HG03135 (cell line): ENCODE measurements around the gene P2RY10.
"Not testable (repeated sequence)": the region's sequence is repeated elsewhere in the genome, so short reads cannot be mapped to it uniquely, and the experiment has no call there.

Experiments used
- ATAC-seq: cut with Tn5 transposase; IDR thresholded peaks from one replicate; pipeline ENCODE4 v1.9.1; 2021; ENCODE audit warnings: mild to moderate bottlenecking, moderate library complexity; ENCODE audit not compliant: unreplicated experiment

Gene P2RY10, protein sequence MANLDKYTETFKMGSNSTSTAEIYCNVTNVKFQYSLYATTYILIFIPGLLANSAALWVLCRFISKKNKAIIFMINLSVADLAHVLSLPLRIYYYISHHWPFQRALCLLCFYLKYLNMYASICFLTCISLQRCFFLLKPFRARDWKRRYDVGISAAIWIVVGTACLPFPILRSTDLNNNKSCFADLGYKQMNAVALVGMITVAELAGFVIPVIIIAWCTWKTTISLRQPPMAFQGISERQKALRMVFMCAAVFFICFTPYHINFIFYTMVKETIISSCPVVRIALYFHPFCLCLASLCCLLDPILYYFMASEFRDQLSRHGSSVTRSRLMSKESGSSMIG

GRCh38 chrX:78945186-78945912 is at the start of gene P2RY10:
Gene P2RY10, plus strand, starts transcription at chrX:78945391. Its CDS starts 15,130 bp downstream, at chrX:78960521.
- peak; percentile 75 for ATAC-seq

GRCh38 chrX:78922754-78923153 is 22.4 kb upstream of the P2RY10 start:
- no peak for ATAC-seq

DNA sequence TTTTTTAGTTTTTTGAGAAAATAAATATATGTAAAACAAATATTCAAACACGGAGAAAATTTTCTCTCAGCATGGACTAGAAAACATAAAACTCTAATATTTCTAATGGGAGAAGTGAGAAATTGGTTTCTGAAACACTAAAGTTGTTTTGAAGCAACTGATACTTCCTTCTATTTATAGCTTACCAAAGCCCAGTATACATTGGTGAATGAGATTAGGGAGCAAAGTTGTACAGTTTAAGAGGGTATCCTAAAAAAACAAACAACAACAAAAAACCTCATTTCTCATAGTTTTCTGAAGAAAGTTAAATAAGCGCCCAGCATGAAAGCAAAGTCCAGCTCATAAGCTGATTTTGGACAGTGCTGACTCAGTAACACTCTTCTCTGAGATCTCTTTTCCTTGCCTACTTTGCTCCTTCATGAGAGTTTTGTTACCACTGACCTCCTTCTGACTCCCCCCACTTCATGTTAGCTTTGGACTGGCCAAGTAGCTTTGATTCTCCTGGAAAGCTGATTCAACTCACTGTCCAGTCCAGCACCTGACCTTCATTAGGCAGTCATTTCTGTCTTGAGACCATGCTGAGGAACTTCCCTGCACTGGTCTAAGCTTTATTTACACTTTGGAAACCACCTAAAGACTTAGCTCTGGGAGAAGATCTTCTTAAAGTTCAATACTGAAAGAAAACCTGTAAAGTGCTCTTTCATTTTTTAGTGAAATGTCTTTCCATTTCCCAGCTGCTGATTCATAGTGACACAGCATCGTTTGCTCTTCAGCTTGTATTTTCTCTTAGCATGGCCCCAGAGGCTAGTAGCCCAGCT is 21.8 kb upstream of the P2RY10 start:
- ATAC-seq, result peak; percentile 84

- no peak for ATAC-seq
Observed at GRCh38 chrX:78931814-78932213, 13.4 kb upstream of the P2RY10 start.

GRCh38 chrX:78934866-78935265 is 10.3 kb upstream of the P2RY10 start:
- ATAC-seq, result no peak

GRCh38 chrX:78944351-78944750 is 840 bp upstream of the P2RY10 start:
- ATAC-seq, result no peak

DNA sequence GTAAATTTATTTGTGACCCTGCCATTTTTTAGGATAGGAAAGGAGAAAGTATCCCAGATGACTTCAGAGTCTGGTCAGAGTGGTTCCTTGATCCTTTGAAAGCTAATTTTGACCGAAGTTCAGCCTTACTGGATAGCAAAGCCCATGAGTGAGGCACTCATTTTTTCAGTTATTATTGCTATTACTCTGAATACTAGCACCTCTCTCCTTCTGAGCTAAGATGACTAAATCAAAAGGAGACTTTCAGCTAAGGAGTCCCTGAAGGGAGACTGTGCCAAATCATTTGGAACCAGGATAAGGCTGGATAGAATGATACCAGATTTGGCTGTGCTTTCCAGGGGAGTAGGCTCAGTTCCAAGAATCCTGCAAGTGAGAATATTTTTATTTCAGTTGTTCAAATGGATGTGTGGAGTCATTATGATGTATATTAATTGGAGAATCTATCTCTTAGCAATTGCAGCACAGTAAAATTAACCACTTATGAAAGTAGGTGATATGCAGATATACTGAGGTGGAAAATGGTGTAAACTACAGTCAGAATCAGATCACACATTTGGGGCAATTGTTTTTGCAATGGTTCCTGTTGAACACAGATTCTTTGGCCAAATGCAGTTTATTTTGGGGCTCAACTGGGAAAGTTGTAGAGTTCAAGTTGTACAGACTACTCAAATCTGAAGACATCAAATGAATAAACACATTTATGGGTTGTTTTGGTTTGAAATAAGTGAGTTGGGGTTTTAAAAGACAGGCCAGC is 1.2 kb downstream of the P2RY10 start:
- no peak for ATAC-seq

- no peak for ATAC-seq
Observed at GRCh38 chrX:78950009-78950835, 5.0 kb downstream of the P2RY10 start.

GRCh38 chrX:78957049-78957767 is 12.0 kb downstream of the P2RY10 start:
- ATAC-seq, result peak; percentile 4

DNA sequence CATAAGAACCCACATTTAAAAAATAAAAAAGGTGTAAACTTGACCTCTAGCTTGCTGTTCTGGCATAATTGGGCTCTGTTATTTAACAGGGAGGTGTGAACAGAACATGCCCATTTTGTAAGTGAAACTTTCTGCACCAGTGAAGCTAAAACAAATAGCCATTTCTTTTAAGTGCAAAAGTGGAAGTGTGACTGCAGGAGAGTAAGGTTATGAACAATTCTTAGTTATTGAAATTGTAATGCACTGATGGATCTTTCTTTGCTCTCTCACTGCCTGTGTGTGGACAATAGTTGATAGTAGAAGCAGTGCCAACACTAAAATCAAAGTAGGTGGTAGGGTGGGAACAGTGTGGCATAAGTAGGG is 12.6 kb downstream of the P2RY10 start:
- peak; percentile 85 for ATAC-seq

- ATAC-seq, result no peak
Observed at GRCh38 chrX:78958419-78959116, 13.4 kb downstream of the P2RY10 start.

GRCh38 chrX:78960888-78961287 is 15.7 kb downstream of the P2RY10 start:
- no peak for ATAC-seq

GRCh38 chrX:78964598-78964997 is 19.4 kb downstream of the P2RY10 start:
- no peak for ATAC-seq

GRCh38 chrX:78979789-78980464 is 34.7 kb downstream of the P2RY10 start:
- peak; percentile 99 for ATAC-seq

GRCh38 chrX:78989349-78989748 is 44.2 kb downstream of the P2RY10 start:
- no peak for ATAC-seq

DNA sequence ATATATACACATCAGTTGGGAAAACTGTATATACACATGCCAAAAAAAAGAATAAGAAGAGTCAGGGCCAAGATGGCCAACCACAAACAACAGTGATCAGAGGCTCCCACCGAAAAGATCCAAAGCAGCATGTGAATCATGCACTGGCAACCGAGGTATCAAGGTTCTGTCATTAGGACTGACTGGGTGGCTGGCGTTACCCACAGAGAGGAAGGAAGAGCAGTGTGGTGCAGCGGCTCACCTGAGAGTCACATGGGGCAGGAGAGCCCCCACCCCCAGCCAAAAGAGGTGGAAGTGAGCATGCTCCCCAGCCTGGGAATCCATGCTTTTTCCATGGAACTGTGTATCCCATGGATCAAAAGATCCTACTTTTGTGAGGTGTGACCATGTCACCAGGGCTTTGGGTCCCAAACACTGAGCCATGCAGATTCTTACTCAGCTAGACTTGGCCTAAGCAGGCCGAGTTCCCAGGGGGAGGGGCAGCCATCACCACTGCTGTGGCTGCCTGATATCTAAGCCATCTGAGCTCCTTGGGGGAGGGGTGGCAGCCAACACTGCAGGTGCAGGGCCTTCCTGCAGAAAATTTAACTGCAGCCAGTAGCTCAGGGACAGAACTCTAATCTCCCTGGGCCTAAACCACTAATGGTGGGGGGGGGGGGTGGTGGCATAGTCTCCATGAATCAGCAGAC is 52.8 kb downstream of the P2RY10 start:
- ATAC-seq, result no peak

GRCh38 chrX:79007540-79007939 is 62.3 kb downstream of the P2RY10 start:
- not testable (repeated sequence) for ATAC-seq
